ENCODE measurements around the gene C11orf42. TPM values are rescaled to one million over a fixed set of nuclear protein-coding genes. Genes with fewer than 3 reads are reported as not detected.

C11orf42 gene
- total RNA-seq, 1 donor from 2014 or later, result not detected

DNA sequence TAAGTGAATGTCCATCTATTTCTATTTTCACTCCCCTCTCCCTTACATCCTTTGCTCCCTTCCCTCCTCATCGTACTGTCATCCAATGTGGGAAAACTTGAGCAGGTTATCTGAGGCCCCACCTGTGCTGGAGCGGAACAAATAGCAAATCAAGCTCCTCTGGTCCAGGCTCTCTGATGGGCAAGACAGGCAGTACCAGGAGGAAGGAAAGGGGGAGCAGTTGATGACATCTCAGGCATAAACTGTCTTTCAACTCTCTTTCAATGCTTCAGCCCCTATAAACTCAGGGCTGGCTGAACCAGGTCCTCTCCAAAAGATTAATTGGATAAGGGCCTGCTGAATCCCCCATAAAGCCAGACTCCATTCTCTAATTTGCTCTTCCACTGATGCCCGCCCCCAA, 52.8 kb downstream of the C11orf42 start:
- no peak for DNase-seq (ENCODE audit: low spot score)

DNA sequence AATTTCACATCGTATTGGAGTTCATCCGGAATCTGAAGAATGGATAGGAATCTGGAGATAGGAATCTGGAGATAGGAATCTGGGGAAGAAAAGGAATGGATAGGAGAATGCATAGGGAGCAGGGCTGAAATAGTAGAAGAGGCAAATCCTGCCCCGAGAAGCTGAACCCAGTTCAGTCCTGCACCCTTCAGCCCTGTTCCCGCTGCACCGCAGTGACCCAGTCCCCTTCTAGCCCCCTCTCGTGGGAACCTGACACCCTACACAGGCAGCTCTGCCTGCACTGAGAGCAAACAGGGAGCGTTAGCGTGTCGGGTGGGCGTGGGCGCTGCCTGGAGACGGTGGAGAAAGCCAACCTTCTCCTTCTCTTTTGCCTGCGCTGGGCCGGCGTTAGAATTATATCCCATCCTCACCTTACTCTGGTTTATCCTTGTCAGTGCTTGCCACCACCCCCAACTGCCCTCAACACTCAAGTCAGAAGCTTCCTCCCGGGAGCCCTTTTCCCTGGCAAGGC, 53.3 kb downstream of the C11orf42 start:
- DNase-seq (ENCODE audit: low spot score), result no peak

DNA sequence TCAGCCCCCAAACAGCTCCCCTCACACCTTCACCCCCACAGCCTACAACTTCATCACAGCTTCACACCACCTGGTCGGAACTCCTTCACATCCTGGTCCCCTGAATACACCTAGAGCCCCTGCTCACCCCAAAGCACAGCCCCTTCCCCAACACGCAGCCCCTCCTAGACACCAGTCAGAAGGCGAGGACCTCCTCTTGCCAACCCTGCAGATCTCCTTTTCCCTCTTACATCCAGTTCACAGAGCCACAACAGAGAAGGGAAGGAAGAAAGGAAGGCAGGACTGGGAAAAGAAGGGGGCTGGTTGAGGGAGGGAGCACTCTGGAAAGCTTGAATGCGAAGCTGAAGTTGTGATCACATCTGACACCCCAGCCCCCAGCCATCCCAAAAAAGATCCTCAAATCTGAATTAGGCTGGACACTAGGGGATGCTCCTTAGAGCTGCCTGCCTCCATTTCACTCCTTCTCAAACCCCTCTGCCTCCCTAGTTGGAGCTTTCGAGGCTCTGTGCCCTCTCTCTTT, 54.9 kb downstream of the C11orf42 start:
- no peak for DNase-seq (ENCODE audit: low spot score)

Other genes starting within 250 kb of the C11orf42 start
- not detected for gene OR56A5, start 237.1 kb upstream of the C11orf42 start, total RNA-seq
- gene OR52L1, start 218.6 kb upstream of the C11orf42 start, total RNA-seq, result not detected
- gene OR56A4, start 198.6 kb upstream of the C11orf42 start, total RNA-seq, result 0.06 TPM
- gene OR56A1, start 174.8 kb upstream of the C11orf42 start, total RNA-seq, result 0.03 TPM
- not detected for gene OR56B4, start 97.9 kb upstream of the C11orf42 start, total RNA-seq
- gene OR52B2, start 35.2 kb upstream of the C11orf42 start, total RNA-seq, result not detected
- not detected for gene OR52W1, start 6.3 kb upstream of the C11orf42 start, total RNA-seq
- gene FHIP1B, start 29.1 kb downstream of the C11orf42 start, total RNA-seq, result 65.4 TPM
- 0.26 TPM for gene CNGA4, start 33.5 kb downstream of the C11orf42 start, total RNA-seq
- 0.55 TPM for gene CCKBR, start 54.3 kb downstream of the C11orf42 start, total RNA-seq
- gene CAVIN3, start 114.9 kb downstream of the C11orf42 start, total RNA-seq, result 16.3 TPM
- 69.7 TPM for gene SMPD1, start 184.9 kb downstream of the C11orf42 start, total RNA-seq
- 45.1 TPM for gene APBB1, start 213.5 kb downstream of the C11orf42 start, total RNA-seq
- gene HPX, start 235.4 kb downstream of the C11orf42 start, total RNA-seq, result 5.2 TPM

Measured in mucosa of gallbladder (tissue), 1 donor.